Measurements from ENCODE around the gene RASA3.
A peak's percentile ranks its signal among the peaks of the same experiment; 100 is the strongest.
"Not testable (repeated sequence)": the region's sequence is repeated elsewhere in the genome, so short reads cannot be mapped to it uniquely, and the experiment has no call there.

Gene RASA3

GRCh38 chr13:114114006-114114640 is 18.3 kb downstream of the RASA3 start:
- no peak for DNase-seq (ENCODE audit: low spot score)

- DNase-seq (ENCODE audit: low spot score), result not testable (repeated sequence)
Observed at GRCh38 chr13:114113395-114113794, 19.0 kb downstream of the RASA3 start.

GRCh38 chr13:114112826-114113322 is 19.5 kb downstream of the RASA3 start:
- no peak for DNase-seq (ENCODE audit: low spot score)

DNA sequence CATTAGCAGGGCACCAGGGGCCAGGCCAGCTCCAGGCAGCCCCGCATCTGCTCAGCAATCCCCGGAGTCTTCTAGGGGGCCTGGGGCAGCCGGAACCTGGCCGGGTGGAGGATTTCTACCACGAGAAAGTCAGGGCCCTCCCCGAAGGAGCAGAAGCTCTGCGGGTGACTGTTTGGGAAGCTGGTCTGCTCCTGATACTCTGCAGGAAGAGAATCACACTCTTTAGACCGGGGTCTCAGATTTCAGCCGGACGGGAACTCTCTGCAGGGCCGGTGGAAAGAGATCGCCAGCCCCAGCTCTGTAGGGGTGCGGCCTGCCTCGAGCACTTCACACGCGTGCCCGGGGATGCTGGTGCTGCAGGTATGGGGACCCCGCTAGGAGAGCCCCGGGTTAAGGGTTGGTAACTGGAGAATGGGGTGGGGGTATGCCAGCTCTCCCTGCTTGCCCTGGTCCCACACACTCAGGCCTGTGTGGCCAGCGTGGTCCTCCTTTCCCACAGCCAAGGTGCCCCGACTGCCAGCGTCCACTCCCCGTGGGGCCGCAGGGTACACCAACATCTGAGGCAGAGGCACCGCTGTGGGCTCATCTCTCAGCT is 20.1 kb downstream of the RASA3 start:
- DNase-seq (ENCODE audit: low spot score), result no peak

DNA sequence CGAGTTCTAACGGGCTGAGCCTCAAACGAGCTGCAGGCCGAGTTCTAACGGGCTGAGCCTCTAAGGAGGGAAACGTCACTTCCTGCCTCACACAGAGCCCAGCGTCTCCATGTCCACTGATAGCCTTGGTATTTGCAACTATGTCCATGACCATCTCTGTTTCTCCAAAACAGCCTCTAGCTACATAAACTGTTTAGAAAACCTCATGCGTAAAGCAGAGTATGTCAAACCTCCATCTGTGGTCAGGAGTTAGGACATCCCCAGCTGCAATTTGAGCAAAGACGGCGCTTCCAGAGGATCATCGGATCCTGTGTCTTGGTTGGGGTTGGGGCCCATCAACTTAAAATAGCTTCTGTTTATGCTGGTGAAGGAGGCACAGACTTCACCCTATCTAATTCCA is 20.8 kb downstream of the RASA3 start:
- DNase-seq (ENCODE audit: low spot score), result no peak

- not testable (repeated sequence) for DNase-seq (ENCODE audit: low spot score)
Observed at GRCh38 chr13:114110830-114111189, 21.6 kb downstream of the RASA3 start.

GRCh38 chr13:114110091-114110829 is 22.2 kb downstream of the RASA3 start:
- peak; percentile 84 for DNase-seq (ENCODE audit: low spot score)

GRCh38 chr13:114109641-114110041 is 22.8 kb downstream of the RASA3 start:
- no peak for DNase-seq (ENCODE audit: low spot score)

- no peak for DNase-seq (ENCODE audit: low spot score)
Observed at GRCh38 chr13:114108894-114109293, 23.5 kb downstream of the RASA3 start.

- DNase-seq (ENCODE audit: low spot score), result no peak
Observed at GRCh38 chr13:114108141-114108761, 24.2 kb downstream of the RASA3 start.

DNA sequence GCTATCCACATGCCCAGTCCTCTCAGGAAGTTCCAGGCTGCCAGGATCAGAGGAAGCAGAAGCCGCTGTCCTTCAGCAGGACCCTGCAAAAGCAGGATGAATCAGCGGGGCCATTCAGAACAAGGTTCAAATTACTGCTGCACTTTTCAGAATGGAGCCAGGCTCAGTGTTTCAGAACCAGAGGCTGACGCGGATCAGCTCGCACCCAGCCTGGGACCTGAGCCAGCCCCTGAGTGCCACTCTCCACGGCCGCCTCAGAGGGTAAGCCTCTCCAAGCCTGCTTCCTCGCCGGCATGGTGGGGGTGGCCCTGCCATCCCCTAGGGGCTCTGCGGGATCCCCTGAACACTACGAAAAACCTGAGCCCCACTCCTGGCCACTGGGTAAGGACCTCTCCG is 24.7 kb downstream of the RASA3 start:
- no peak for DNase-seq (ENCODE audit: low spot score)

DNA sequence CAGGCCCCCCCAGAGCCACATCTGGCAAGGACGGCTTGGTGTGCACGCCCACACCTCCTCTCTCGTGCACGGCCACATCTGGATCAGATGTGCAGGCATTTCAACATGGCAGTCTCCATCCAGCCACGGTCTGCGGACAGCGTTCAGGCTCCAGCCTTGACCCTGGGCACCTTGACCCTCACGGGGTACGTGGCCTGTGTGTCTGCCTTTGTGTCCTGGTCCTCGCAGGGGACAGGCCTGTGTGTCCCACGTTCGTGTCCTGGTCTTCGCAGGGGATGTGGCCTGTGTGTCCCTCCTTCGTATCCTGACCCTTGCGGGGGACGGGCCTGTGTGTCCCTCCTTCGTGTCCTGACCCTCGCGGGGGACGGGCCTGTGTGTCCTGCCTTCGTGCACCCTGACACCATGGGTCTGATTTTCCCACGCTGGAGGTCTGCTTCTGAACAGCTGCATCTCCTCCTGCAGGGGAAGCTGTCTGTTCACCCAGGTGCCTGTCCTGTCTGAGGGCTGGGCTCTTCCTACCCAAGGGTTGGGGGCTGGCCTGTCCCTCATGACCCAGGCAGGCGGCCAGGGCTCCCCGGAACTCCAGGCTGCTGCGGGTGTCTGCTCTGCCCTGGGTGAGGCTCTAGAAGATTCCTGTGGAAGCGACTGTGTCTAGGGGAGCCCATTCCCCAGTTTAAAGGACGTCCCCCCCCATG is 25.3 kb downstream of the RASA3 start:
- DNase-seq (ENCODE audit: low spot score), result no peak

DNA sequence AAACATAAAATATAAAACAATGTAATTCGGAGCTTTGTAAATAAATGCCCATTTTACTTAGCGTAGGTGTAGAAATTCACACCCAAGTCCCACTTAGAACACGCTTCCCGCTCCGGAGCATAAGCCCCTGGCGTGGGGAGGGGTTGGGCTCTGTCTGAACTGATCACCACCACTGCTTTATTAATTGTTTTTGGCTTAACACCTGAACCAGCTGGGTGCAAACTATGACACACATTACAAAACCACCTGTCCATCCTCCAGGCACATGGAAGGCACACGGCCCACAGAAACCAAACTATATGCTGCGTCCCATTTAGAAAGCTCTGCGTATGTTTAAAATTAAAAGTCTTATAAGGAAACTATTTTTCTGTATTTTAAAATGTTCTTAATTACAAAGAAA is 25.9 kb downstream of the RASA3 start:
- DNase-seq (ENCODE audit: low spot score), result no peak

- no peak for DNase-seq (ENCODE audit: low spot score)
Observed at GRCh38 chr13:114105521-114106225, 26.8 kb downstream of the RASA3 start.

DNA sequence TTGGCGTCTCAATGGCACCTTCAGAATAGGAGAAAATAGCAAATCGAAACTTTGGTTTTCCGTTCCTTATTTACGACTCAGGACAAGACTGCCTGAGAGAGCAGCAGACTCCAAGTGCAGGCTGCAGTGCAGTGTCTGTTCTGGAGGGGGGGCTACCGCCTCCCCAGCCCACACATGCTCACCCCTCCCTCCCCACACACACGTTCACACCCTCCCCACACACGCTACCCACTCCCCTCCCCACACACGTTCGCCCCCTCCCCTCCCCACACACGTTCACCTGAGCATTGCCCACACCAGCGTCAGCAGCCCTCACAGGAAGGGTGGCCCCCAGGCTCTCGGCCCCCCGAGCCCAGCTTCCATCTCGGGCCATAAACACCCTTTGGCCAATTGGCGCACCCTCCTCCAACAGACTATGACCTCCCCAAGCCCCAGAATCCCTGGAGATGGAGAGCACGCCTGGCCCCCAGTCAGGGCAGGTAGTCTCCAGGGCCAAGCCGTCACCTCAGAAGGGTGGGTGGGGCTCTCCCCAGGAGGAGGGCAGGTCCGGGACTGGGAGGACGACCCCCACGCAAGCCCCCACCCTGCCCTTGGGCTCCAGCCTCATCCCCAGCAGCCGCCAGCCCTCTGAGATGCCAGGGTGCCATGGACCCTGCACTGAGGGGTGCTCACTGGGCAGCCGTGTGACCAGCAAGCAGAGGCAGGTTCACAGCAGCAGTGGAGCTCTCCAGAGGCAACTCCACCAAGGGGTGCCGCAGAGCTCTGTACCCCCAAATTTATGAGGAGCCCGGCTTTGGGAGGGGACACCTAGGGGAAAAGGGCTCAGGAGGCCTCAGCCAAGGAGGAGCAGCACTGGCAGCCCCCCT is 27.5 kb downstream of the RASA3 start:
- DNase-seq (ENCODE audit: low spot score), result no peak

GRCh38 chr13:114103801-114104654 is 28.4 kb downstream of the RASA3 start:
- no peak for DNase-seq (ENCODE audit: low spot score)

DNA sequence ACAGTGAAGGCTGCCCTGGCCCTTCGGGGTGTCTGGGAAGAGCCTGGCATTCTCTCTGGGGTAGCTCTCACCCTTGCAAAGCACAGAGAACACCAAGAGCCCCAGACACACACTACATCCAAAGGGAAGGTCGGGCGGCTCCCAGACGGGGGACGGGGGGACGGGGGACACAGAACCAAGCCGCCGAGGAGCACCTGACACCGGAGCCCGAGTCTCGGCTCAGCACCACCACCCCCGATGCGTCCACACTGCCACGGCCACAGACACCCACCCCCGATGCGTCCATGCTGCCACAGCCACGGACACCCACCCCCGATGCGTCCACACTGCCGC is 29.2 kb downstream of the RASA3 start:
- DNase-seq (ENCODE audit: low spot score), result not testable (repeated sequence)

GRCh38 chr13:114102521-114103288 is 29.7 kb downstream of the RASA3 start:
- DNase-seq (ENCODE audit: low spot score), result no peak

- no peak for DNase-seq (ENCODE audit: low spot score)
Observed at GRCh38 chr13:114102131-114102520, 30.3 kb downstream of the RASA3 start.
